Stomach (tissue), 4 donors: ENCODE data around the gene TTC27.

ENCODE experiments used
- CTCF ChIP-seq, 7 experiments: fragments of 450-650 bp in 4 of 7; fragments of 200-600 bp in 3 of 7; sonication (generic) in 3 of 7; IDR thresholded peaks; one replicate each; pipeline ENCODE4 v1.5.1; 2016 to 2019; ENCODE audit warnings: antibody characterized with exemption in 7 of 7, control low read depth in 2 of 7, mild to moderate bottlenecking in 1 of 7
- EP300 ChIP-seq: sonication (generic); formaldehyde crosslinking; IDR thresholded peaks from one replicate; pipeline ENCODE4 v1.6.1; 2017; ENCODE audit warnings: antibody characterized with exemption

- TF ChIP-seq CTCF (IDR thresholded peaks at IDR 0.05) (no peak), EP300 (no peak)
These were observed 125.1 kb downstream of the TTC27 start for GRCh38 chr2:32752952-32753351.
